ENCODE measurements around the gene HSD3B7.

- TF ChIP-seq POLR2A (IDR thresholded peaks at IDR 0.05), result no peak
- TF ChIP-seq CTCF (IDR thresholded peaks at IDR 0.05), result no peak
Measured at GRCh38 chr16:31002250-31002700, 17.3 kb downstream of the HSD3B7 start.
